Dedifferentiated amniotic fluid mesenchymal stem cell (primary cell): Measurements from ENCODE around the gene CPM.
"Not testable (repeated sequence)": the region's sequence is repeated elsewhere in the genome, so short reads cannot be mapped to it uniquely, and the experiment has no call there.

Experiments used
- DNase-seq: peaks from one replicate; pipeline ENCODE4 v3.0.0-alpha.2; 2016; ENCODE audit errors: extremely low spot score

CPM gene

GRCh38 chr12:68827895-68828671, 104.9 kb downstream of the CPM start:
- no peak for DNase-seq

- DNase-seq = no peak
Observed at GRCh38 chr12:68825569-68826217, 107.3 kb downstream of the CPM start.

GRCh38 chr12:68824597-68825250, 108.2 kb downstream of the CPM start:
- DNase-seq = no peak

GRCh38 chr12:68824131-68824530, 108.8 kb downstream of the CPM start:
- no peak for DNase-seq

GRCh38 chr12:68823696-68824095, 109.3 kb downstream of the CPM start:
- DNase-seq = no peak

GRCh38 chr12:68821357-68822188, 111.4 kb downstream of the CPM start:
- no peak for DNase-seq

GRCh38 chr12:68819481-68819880, 113.5 kb downstream of the CPM start:
- DNase-seq = not testable (repeated sequence)

GRCh38 chr12:68815928-68816800, 116.8 kb downstream of the CPM start:
- no peak for DNase-seq

- DNase-seq = no peak
Observed at GRCh38 chr12:68815232-68815927, 117.6 kb downstream of the CPM start.

GRCh38 chr12:68814490-68815231, 118.3 kb downstream of the CPM start:
- no peak for DNase-seq

GRCh38 chr12:68813242-68813593, 119.8 kb downstream of the CPM start:
- no peak for DNase-seq

GRCh38 chr12:68812553-68813241, 120.3 kb downstream of the CPM start:
- DNase-seq = no peak

GRCh38 chr12:68811573-68811972, 121.4 kb downstream of the CPM start:
- DNase-seq = not testable (repeated sequence)

GRCh38 chr12:68810027-68810389, 123.0 kb downstream of the CPM start:
- DNase-seq = not testable (repeated sequence)

- DNase-seq = no peak
Observed at GRCh38 chr12:68809190-68810026, 123.6 kb downstream of the CPM start.

- peak; percentile 87 for DNase-seq
Observed at GRCh38 chr12:68808388-68809189, 124.4 kb downstream of the CPM start.
